Caco-2 (cell line): ENCODE results near the gene RASGRF2. TPM values are rescaled to one million over a fixed set of nuclear protein-coding genes. Genes with fewer than 3 reads are reported as not detected.
"Not testable (repeated sequence)": the region's sequence is repeated elsewhere in the genome, so short reads cannot be mapped to it uniquely, and the experiment has no call there.

Source experiments
- BruUV-seq: library from RNA; stranded (reverse); fragments of 400-500 nt; replicated peaks from 2 replicates; lab custom pipeline; 2021; lab: Mats Ljungman, UMichigan
- CTCF ChIA-PET: fragments of 300-600 bp; sonication (Branson Sonifier 250); formaldehyde crosslinking; loops from one replicate; lab custom pipeline; 2022; ENCODE audit warnings: antibody characterized with exemption; lab: Charles Lee
- POLR2A ChIA-PET: fragments of 300-600 bp; sonication (Branson Sonifier 250); formaldehyde crosslinking; loops from one replicate; lab custom pipeline; 2022; ENCODE audit warnings: antibody characterized with exemption; lab: Charles Lee
- DNase-seq, 2 experiments: peaks; one replicate each; pipeline versions ENCODE4 v3.0.0 to v3.0.0-alpha.2; 2020 to 2022
- H3K27me3 ChIP-seq: replicated peaks from 2 replicates; pipeline ENCODE4 v1.6.0; 2011; ENCODE audit warnings: low read length; ENCODE audit not compliant: control insufficient read depth, insufficient read depth
- H3K36me3 ChIP-seq: 2 replicates; pipeline ENCODE4 v1.5.1; 2011; ENCODE audit warnings: low read length; ENCODE audit not compliant: control insufficient read depth, insufficient read depth
- H3K4me1 ChIP-seq: fragments of 250-450 bp; sonication (Bioruptor Pico); 2 replicates; pipeline ENCODE4 v1.5.1; 2020; ENCODE audit warnings: mild to moderate bottlenecking
- H3K4me3 ChIP-seq: 2 replicates; pipeline ENCODE4 v1.5.1; 2011; ENCODE audit warnings: low read depth, mild to moderate bottlenecking, control low read depth, low read length
- H3K9me3 ChIP-seq: fragments of 250-450 bp; sonication (Bioruptor Pico); 2 replicates; pipeline ENCODE4 v1.5.1; 2020; ENCODE audit warnings: mild to moderate bottlenecking, moderate library complexity
- H3K27ac Mint-ChIP-seq: one replicate; pipeline ENCODE4 v1.8.0; 2022; ENCODE audit warnings: mixed read lengths; ENCODE audit not compliant: unreplicated experiment
- H3K27me3 Mint-ChIP-seq: one replicate; pipeline ENCODE4 v1.8.0; 2022; ENCODE audit warnings: mixed read lengths; ENCODE audit not compliant: insufficient read depth, unreplicated experiment
- H3K36me3 Mint-ChIP-seq: one replicate; pipeline ENCODE4 v1.8.0; 2022; ENCODE audit warnings: mild to moderate bottlenecking, mixed read lengths; ENCODE audit not compliant: insufficient read depth, unreplicated experiment
- H3K4me1 Mint-ChIP-seq: one replicate; pipeline ENCODE4 v1.8.0; 2022; ENCODE audit warnings: low read depth, mixed read lengths; ENCODE audit not compliant: unreplicated experiment
- H3K4me3 Mint-ChIP-seq: one replicate; pipeline ENCODE4 v1.8.0; 2022; ENCODE audit warnings: mild to moderate bottlenecking, moderate library complexity, mixed read lengths; ENCODE audit not compliant: unreplicated experiment
- H3K9me3 Mint-ChIP-seq: one replicate; pipeline ENCODE4 v1.8.0; 2022; ENCODE audit warnings: mixed read lengths; ENCODE audit not compliant: unreplicated experiment
- intact Hi-C: fragments of 100-400 bp; cut with micrococcal nuclease; formaldehyde crosslinking; loops from one replicate; pipeline ENCODE4 v1.10.0; 2022; ENCODE audit not compliant: unreplicated experiment
- total RNA-seq: library from RNA; stranded (reverse); gene quantifications from 2 replicates; pipeline ENCODE4 v1.2.3, GENCODE V29; 2022
- TF ChIP-seq, protein P1 (sequence below), 2 experiments: fragments of 200-600 bp in 1 of 2; IDR thresholded peaks; 1 replicate in 1 of 2; 2 replicates in 1 of 2; pipeline versions ENCODE4 v1.5.1 to v1.8.0; 2011 to 2022; ENCODE audit warnings: antibody characterized with exemption in 1 of 2, control low read depth in 1 of 2, inconsistent platforms in 1 of 2, low read depth in 1 of 2, low read length in 1 of 2, mild to moderate bottlenecking in 1 of 2, moderate library complexity in 1 of 2; ENCODE audit not compliant: insufficient read depth in 1 of 2, severe bottlenecking in 1 of 2, unreplicated experiment in 1 of 2

The RASGRF2 gene
- total RNA-seq, 1 experiment from 2014 or later: 23.1 TPM

DNA sequence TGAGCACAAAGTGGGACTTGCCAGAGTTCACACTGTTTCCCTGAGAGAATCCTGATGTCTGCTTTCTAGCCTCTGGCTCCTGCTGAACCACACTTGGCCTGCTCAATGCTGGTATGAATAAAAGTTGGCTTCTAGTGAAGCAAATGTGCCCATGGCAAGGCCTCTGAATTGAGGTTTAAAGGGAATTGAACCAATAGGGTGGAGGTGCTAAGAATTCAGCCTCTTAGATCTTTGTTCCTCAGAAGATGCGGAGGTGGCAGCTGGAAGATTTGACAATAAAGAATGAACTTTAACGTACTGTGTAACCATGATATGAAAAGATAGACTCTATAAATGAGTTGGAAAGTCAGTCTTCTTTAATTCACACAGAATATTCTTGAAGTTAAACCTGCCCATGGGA lies 57.2 kb downstream of the RASGRF2 start:
- peaks cover 17% of the 10 kb centered on the region for H3K36me3 Mint-ChIP-seq
- H3K27ac Mint-ChIP-seq: no peak overlapping the region
- no TSS peak for BruUV-seq
- intact Hi-C loops: no loop called here
- DNase-seq: no peak
- Histone ChIP-seq H3K4me3 (no peak overlapping the region), H3K36me3 (no peaks in the 10 kb centered on the region), H3K27me3 (no peaks in the 10 kb centered on the region), H3K4me1 (peaks cover 17% of the 10 kb centered on the region), H3K9me3 (no peaks in the 10 kb centered on the region)
- TF ChIP-seq, protein P1, sequence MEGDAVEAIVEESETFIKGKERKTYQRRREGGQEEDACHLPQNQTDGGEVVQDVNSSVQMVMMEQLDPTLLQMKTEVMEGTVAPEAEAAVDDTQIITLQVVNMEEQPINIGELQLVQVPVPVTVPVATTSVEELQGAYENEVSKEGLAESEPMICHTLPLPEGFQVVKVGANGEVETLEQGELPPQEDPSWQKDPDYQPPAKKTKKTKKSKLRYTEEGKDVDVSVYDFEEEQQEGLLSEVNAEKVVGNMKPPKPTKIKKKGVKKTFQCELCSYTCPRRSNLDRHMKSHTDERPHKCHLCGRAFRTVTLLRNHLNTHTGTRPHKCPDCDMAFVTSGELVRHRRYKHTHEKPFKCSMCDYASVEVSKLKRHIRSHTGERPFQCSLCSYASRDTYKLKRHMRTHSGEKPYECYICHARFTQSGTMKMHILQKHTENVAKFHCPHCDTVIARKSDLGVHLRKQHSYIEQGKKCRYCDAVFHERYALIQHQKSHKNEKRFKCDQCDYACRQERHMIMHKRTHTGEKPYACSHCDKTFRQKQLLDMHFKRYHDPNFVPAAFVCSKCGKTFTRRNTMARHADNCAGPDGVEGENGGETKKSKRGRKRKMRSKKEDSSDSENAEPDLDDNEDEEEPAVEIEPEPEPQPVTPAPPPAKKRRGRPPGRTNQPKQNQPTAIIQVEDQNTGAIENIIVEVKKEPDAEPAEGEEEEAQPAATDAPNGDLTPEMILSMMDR (IDR thresholded peaks at IDR 0.05; ENCODE audit: insufficient read depth in 1 of 2, low read depth in 1 of 2, low read length in 1 of 2, severe bottlenecking in 1 of 2, unreplicated experiment in 1 of 2): no peak
- H3K4me3 Mint-ChIP-seq: no peak overlapping the region
- H3K27me3 Mint-ChIP-seq: no peaks in the 10 kb centered on the region
- H3K4me1 Mint-ChIP-seq: peaks cover 34% of the 10 kb centered on the region
- ChIA-PET CTCF (no interaction called here), POLR2A (no interaction called here)
- H3K9me3 Mint-ChIP-seq: no peaks in the 10 kb centered on the region

DNA sequence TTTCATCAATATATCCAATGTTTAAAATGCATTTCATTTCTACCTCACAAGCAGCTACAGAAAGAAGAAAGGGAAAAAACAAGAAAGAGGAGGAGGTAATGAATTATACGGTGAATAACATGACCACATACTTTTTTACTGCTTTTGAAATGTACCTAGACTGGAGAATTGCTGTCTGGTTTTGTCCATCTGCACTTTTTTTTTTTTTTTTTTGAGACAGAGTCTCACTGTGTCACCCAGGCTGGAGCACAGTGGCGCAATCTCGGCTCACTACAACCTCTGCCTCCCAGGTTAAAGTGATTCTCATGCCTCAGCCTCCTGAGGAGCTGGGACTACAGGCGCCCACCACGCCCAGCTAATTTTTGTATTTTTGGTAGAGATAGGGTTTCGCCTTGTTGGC lies 58.4 kb downstream of the RASGRF2 start:
- H3K9me3 Mint-ChIP-seq, CTCF ChIA-PET, H3K36me3 ChIP-seq, H3K27me3 ChIP-seq, H3K4me3 Mint-ChIP-seq, POLR2A ChIA-PET, H3K4me3 ChIP-seq, H3K9me3 ChIP-seq, H3K27me3 Mint-ChIP-seq, DNase-seq, intact Hi-C loops, BruUV-seq: not testable (repeated sequence)
- H3K4me1 ChIP-seq: peaks cover 20% of the 10 kb centered on the region
- Mint-ChIP-seq H3K36me3 (peaks cover 17% of the 10 kb centered on the region), H3K27ac (peak overlapping the region; percentile 12), H3K4me1 (peaks cover 42% of the 10 kb centered on the region)

DNA sequence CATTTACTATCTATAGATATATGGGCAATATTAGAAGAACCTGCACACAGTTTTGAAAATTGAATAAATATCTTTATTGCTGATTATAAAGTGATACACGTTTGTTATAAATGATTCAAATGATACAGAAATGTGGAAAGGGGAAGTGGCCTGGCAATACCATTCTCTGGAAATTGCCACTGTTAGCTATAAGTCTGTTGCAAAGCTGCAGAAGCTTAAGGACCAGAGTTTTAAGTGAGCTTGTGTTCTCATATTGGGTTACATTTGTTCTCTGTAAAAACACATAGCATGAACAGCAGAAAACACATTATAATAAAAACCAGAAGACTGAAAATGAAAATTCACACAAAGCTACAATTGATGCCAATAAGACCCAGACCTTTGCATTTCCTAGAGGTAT lies 59.6 kb downstream of the RASGRF2 start:
- no peaks in the 10 kb centered on the region for H3K9me3 Mint-ChIP-seq
- ChIA-PET CTCF (no interaction called here), POLR2A (no interaction called here)
- H3K9me3 ChIP-seq: no peaks in the 10 kb centered on the region
- H3K4me1 Mint-ChIP-seq: peaks cover 42% of the 10 kb centered on the region
- H3K27me3 ChIP-seq: no peaks in the 10 kb centered on the region
- no peak overlapping the region for H3K27ac Mint-ChIP-seq
- H3K36me3 Mint-ChIP-seq: peaks cover 17% of the 10 kb centered on the region
- H3K36me3 ChIP-seq: no peaks in the 10 kb centered on the region
- no TSS peak for BruUV-seq
- no peak for DNase-seq
- no peaks in the 10 kb centered on the region for H3K27me3 Mint-ChIP-seq
- intact Hi-C loops: loop anchor here (5.0 kb wide), 1 partner anchor 57 kb away; the partner anchor contains the start of gene RASGRF2
- no peak overlapping the region for H3K4me3 ChIP-seq
- TF ChIP-seq, protein P1 (IDR thresholded peaks at IDR 0.05; ENCODE audit: insufficient read depth in 1 of 2, low read depth in 1 of 2, low read length in 1 of 2, severe bottlenecking in 1 of 2, unreplicated experiment in 1 of 2): no peak
- peaks cover 20% of the 10 kb centered on the region for H3K4me1 ChIP-seq
- no peak overlapping the region for H3K4me3 Mint-ChIP-seq
